NOMO-1 treated with DMSO at 0.1 percent for 48 hours (cell line): ENCODE measurements around the gene XIRP1.
A peak's percentile ranks its signal among the peaks of the same experiment; 100 is the strongest.
"Not testable (repeated sequence)": the region's sequence is repeated elsewhere in the genome, so short reads cannot be mapped to it uniquely, and the experiment has no call there.

Experiments used
- DNase-seq: peaks from one replicate; lab custom pipeline; 2025; ENCODE audit not compliant: unreplicated experiment; lab: John Stamatoyannopoulos, UW

XIRP1 gene

DNA sequence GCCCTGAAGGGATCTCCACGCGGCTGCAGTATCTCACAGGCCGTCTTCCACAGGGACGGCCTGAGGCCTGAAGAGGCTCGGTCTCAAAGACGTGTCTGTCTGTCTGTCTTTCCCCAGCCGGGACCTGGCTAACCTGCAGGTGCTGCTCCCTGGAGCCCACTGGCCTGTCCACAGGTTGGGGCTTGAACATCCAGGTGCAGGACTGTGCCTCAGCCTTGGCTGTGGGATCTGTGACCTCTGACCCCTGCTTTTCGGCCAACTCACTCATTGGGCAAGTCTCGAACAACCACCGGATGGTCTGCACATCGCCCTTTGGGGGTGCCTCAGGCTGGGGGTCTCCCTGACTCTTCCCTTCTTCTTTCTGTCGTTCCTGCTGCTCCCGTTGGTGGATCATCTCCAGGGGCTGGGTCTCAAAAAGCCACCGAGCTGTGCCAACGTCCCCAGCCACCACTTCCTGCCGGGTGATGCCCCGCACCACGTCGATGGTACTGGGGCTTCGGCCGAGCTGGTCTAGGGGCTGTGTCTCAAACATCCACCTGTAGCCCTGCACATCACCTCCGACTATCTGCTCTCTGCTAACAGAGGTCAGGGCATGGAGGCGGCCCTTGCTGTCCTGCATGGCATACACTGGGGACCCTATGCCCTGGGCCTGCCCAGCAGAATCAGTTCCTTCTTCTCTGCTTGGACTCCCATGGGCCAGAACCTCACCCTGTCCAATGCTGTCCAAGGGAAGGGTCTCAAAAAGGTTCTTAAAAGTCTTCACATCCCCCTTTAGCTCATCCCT, 4.8 kb downstream of the XIRP1 start:
- DNase-seq: no peak

DNA sequence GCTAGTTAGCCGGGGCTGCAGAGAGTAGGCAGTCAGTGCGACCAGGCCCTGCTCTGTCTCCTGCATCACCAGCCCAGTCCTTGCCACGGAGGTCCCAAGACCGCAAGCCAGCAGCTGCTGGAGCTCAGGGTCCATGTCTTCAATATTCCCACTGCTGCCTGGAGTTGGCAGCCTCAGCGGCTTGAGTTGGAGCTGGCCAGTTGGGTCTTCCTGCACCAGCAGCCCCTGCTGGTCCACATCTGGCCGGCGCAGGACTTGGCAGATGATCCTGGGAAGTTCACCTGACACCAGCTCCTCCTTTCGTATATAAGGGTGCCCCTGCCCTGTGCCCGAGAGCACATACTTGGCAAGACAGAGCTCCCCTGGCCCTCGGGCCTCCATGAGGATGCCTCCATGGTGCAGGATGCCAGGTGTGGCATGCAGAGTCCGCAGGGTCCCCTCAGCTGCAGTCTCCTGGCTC, 5.7 kb downstream of the XIRP1 start:
- DNase-seq: no peak

DNA sequence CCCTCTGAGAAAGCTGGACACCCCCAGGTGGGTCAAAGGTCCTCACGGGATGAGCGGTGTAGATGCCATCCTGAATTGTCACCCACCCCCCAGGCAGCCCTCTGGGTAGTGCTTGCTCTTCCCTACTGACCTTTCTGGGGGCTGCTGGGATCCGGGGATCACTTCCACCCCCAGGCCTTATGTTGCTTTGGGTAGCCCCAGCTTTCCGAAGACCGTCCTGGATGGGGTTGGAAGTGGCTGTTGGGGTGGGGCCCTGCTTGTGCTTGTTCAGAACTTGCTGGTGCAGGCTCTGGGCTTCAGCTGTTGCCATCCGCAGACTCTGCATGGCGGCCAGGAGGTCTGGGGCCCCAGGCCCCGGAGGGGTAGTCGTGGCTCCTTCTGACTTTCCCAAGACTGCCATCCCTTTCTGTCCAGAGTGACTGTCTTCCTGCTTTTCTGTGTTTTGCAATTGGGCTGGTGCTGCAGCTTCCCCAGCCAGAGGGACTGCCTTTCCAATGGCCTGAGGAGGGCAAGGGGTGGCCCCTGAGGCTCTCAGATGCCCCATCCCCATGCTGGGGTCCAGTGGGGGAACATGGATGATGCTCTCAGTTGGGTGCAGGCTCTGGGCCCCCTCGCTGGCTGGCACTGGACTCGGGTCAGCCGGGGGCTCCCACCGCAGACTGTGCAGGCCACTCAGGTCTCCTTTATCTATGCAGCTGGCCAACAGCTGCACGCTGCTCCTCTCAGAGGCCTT, 6.3 kb downstream of the XIRP1 start:
- no peak for DNase-seq

DNA sequence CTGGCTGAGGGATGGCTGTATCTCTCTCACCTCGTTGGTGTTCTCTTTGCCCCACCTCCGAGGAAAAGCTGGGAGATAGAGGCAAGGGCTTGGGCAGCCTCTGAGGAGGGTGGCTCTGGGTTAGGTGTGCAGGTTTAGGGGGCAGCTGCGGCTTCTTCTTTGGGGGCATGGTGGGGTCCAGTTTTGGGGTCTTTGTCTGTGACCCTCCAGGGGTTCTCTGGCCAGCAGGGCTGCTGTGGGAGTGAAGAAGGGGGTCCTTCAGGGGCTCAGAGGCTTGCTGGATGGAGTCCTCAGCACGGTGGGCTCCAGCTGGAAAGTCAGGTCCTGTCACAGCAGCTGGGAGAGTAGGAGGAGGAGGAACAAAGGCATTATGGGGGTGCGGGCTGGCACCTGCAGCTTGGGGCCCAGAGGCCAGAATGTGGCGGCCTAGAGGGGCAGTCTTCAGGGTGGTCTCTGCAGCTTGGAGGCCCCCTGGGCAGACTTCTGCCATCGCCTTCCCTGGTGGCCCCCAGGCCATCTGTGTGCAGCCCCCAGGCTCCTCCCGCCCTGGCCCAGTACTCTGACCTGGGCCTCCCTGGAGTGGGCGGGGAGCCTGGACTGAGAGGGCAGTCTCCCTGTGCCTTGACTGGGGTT, 7.0 kb downstream of the XIRP1 start:
- DNase-seq: no peak

DNA sequence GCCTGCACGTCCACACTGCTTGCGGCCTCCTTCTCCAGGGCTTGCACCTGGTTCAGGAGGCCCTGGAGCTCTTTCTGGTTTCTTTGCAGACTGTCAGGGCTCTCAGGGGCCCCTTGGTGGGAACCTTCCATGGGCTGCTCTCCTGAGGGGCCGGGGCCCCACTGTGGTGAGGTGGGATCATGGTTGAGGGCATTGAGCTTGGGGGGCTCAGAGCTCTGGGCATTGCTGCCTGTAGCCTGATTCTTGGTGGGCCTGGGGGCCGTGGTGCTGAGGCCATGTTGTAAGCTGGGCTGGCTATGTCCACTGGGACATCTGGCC, 7.5 kb downstream of the XIRP1 start:
- no peak for DNase-seq

DNA sequence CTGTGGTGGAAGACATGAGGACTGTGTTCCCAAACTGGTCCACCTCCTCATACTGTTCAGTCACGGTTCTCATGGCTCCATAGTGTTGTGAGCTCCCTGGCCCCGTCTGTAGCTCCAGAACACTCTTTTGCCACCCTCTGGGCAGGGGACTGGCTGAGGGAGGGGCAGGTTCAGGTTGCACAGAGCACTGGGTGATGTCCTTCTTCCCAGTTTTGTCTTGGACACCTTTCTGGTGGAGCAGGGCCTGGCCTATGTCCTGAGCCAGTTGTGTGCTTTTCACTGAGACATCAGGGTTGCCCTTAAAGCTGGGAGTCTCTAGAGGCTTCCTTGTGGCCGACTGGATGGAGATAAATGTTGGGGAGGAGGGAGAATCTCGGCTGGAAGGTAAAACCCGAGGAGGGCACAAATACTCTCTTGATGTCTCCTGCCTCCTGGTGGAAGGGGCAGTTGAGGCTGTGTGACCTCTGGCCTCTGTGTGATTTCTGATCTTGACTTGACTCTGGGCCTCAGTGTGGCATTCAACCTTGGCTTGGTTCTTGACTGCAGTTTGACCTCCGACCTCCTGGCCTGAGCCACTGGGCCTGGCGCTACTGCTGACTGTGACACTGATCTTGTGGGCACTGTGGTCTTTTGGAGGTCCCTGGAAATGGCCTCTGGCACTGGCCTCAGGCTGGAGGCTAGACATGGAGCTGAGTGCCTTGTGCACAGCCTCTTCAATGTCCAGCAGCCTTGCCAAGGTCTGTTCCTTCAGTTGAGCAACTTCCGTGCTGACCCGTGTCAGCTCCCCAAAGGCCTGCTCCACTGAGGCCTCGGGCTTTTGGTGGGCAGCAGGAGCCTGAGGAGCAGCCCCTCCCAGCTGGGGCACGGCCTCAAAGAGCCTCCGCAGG, 8.1 kb downstream of the XIRP1 start:
- no peak for DNase-seq

DNA sequence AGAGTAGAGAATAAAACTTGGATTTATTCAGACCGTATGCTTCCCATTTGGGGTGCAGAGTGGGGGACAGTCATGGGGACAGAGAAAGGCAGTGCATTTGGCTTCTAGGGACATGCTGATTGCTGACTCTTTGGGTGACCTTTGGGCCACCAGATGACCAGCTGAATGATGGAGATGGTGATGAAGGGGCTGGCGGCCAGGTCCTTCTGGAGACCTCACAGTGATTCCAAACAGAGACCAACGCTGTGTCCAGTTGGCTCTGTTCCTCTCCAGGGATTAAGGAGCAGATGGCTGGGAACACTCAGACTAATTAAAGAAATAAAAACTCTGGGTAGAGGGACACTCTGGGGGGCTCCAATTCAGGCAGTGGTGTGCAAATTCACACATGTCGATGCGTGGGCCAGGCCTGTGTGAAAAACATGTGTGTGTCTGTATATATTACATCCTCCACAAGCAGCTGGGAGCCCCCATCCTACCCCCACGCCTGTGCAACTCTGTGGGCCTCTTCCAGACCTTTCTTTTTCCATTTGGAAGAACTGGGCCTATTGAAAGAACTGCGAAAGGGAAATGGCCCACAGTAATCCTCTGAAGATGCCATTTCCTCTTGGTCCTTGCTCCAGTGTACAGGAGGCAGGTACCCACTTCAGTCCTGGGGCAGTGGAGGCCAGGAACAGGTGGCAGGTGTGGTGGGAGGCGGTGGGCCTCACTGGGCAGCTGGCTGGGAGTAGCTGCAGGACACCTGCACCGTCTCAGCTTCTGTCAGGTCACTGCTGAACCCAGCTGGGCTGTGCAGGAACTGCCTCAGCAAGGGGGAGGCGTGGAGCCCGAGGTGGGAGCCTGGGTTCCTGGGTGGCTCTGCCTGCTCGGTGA, 8.9 kb downstream of the XIRP1 start:
- DNase-seq: no peak

DNA sequence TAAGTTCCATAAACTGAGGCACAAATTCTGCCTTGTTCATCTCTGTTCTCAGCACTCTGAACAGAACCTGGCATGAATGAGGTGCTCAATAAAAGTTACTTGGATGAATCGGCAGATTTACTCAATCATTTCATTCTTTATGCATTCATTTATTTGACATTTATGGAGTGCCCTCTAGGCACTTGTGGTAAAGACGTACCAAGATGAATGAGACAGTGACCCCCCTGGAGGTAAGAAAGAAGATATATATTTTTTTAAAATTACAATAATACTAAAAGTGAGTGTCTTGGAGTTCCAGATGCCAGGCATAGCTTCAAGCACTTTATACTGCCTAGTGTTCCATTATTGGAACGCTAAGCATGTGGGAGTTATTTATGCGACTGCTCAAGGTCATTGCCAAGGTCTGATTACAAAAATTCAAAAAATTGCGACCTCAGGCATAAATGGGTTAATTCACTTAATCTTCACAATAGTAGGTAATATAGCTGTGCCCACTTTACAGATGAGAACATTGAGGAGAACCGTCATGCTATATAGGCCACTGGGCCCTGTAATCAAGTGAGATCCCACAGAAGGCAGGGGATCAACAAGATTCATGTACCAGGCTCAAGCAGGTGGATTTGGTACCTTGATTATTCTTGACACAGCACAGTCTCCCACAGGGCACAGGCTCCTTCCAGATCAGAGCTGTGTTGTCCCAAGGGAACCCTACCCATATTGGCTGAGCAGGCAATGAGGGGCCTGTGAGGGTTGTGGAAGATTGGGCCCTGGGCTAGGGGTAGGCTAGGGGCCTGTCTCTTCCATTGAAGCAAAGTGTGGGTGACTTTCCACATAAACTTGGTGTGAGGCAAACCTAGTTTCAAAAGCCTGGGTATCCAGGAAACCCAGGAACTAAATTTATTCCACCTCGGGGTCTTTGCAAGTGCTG, 10.7 kb downstream of the XIRP1 start:
- peak; percentile 15 for DNase-seq

DNA sequence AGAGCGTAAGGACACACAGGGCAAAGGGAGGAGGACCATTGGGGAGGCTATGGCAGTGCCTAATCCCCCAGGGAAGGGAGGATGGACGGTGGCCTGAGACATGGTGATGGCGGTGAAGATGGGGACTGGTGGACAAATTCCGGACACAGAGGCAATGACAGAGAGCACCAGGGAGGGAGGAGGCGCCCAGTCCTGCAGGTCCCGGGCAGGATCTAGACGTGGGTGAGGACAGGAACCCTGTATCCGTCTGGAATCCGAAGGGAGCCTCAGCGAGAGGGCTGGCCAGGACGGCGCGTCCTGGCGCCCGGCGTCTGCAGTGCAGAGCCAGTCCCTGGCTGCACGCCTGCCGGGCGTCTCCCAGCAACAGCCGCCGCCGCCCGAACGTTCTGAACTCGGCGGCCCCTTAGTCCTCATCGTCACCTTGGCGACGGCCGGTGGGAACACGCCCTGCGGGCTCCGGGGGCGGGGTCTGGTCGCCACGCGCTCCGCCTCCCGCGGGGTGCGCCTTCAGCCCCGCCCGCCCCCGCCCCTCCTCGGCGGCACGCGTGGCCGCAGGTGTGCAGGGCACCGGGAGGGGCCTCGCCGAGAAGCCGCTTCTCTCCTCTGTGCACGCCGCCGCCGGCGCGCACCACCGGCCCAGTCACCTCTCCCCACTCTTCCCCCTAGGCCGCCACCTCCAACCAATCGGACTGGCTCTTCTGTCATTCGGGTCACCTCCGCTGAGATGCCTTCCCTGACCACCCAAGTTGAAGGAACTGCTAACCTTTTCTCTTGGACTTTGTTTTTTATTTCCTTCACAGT, 11.6 kb downstream of the XIRP1 start:
- peak; percentile 88 for DNase-seq

DNA sequence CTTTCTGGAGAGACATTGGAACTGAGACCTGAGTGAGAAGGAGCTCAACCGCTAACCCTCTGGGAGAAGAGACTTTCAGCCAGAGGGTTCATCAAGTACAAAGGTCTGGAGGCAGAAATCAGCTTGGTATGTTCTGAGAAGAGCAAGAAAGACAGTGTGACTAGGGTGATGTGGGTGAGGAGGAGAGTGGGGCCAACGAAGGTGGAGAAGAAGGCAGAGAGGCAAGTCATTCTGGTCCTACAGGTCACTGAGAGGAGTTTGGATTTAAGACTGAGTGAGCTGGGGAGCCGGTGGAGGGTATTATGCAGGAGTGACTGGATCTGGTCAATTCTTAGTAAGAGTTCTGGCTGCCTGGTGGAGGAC, 12.2 kb downstream of the XIRP1 start:
- no peak for DNase-seq

DNA sequence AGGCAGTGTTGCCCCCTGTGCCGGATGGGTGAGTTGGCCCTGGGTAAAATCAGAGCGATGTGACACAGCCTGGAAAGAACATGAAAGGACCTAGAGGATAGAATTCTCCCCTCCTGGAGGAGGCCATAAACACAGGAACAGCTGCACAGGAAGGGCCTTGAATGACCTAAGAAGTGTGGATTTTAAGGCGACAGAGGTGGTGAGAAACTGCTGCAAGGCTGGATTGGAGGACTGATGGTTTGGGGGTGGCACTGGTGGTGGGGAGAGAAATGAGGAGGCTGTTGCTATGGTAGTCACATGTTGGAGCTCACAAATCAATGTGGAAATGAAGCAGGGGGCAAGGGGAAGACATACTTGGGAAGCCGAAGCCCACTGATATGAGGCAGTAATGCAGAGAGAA, 13.8 kb downstream of the XIRP1 start:
- DNase-seq: no peak

DNA sequence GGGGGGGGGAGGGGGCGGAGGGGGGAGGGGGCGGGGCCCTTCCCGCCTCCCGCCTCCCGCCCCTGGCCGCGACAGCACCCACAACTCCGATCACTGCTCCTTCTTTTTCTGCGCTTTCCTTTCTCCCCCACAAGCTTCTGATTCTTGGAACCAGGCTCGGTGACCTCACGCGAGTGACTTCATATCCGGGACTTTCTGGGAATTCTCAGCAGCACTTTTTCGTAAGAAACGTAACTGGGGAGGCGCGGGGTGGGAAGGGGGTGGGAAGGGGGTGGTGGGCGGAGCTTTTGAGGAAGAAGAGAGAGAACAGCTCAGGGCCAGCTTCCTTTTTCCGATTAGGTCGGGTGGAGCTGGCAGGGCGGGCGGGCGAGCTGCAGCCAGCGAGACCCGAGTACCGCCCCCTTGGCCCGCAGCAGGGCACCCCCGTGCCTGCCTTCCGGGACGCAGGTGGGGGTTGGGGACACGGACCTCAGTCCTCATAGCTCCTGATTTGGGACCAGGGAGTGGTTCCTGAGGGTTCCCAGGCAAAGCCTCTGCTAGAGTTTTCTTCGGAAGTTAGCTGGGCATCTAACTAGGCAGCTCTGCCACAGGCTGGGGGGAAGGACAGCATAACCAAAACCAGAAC, 14.6 kb downstream of the XIRP1 start:
- DNase-seq: peak; percentile 72

DNA sequence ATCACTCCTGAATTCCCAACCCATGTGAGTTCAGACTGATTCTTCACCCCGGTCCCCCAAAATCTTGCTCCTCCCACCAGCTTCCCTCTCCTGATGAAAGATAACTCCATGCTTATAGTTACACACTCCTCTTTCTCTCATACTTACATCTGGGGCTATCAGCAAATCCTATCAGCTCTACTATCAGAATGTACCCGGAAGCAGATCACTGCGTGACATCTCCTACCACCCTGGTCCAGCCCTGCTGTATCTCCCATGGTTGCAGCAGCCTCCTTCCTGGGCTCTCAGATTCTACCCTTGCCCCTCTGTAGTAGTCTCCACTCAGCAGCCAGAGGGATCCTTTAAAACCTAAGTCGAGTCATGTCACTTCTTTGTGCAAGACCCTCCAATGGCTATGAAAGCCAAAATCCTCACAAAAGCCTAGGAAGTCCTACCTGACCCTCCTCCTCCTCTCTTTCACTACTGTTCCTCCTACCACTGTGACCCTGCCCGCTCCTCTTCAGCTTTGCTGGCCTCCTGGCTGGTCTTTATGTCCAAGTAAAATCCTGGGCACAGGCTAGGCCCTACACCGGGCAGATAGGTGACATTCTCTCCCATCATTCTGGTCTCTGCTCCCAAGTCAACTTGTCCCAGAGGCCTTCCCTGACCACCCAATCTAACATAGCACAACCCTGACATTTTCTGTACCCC, 16.2 kb downstream of the XIRP1 start:
- DNase-seq: no peak

DNA sequence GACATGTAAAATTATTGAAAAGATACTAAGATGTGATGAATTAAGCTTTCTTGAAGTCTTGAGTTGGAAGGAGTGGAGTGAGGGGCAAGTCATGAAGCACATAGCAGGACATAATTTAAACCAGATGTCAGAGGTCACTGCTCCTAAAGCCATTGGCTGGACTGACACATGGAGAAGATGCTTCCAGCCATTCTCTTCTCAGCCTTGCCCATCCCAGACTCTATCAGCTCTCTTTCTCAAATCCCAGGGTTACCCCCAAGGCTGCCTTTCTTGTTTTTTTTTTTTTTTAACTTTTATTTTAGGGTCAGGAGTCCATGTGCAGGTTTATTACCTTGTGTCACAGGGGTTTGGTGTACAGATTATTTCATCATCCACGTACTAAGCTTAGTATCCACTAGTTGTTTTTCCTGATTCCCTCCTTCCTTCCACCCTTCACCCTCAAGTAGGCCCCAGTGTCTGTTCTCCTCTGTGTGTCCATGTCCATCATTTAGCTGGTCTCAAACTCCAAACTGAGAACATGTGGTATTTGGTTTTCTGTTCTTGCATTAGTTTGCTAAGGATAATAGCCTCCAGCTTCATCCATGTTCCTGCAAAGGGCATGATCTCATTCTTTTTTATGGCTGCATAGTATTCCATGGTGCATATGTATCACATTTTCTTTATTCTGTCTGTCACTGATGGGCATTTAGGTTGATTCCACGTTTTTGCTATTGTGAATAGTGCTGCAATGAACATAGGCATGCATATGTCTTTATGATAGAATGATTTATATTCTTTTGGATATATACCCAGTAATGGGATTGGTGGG, 18.9 kb downstream of the XIRP1 start:
- no peak for DNase-seq

DNA sequence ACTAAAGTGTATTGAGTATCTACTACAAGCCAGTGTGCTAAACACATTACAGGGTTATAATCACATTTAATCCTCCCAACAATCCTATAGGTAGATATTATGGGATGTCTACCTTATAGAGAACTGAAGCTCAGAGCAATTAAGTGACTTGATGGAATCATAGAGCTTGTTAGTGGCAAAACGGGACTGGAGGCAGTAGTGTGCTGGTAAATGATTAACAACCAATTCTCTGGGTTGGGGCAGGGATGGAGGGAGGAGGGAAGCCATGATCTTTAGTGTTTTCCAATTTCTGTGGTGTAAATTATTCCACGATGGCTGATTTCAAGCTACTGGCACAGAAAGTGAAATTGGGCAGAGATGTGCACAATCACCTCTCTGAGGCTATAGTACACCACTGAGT, 20.5 kb downstream of the XIRP1 start:
- DNase-seq: no peak

DNA sequence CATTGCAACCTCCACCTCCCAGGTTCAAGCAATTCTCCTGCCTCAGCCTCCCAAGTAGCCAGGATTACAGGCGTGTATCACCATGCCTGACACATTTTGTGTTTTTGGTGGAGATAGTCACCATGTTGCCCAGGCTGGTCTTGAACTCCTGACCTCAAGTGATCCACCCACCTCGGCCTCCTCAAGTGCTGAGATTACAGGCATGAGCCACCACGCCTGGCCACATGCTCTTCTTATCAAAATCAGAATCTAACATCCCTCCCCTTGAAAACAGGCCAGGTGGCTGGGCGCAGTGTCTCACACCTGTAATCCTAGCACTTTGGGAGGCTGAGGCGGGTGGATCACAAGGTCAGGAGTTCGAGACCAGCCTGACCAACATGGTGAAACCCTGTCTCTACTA, 21.5 kb downstream of the XIRP1 start:
- DNase-seq: not testable (repeated sequence)

DNA sequence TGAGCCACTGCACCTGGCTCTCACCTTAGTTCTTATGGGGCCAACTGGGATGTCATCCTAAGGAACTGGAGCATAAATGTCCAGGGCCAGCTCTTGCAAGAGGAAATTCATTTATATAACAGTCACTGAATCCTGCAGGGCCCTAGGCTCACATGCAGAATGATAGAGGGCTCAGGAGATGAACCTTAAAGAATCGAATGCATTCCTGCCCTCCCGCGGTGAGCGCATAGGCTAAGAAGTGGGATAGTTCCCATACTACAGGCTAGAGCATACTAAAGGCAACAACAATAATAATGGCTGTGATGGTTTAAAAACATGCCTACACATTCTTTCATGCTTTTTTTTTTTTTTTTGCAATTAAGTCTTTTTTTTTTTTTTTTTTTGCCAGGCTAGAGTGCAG, 21.9 kb downstream of the XIRP1 start:
- DNase-seq: no peak
